GM21515 (cell line): ENCODE results near the gene PDE11A.

Source experiments
- ATAC-seq: cut with Tn5 transposase; IDR thresholded peaks from one replicate; pipeline ENCODE4 v1.9.1; 2021; ENCODE audit not compliant: unreplicated experiment

Gene PDE11A

DNA sequence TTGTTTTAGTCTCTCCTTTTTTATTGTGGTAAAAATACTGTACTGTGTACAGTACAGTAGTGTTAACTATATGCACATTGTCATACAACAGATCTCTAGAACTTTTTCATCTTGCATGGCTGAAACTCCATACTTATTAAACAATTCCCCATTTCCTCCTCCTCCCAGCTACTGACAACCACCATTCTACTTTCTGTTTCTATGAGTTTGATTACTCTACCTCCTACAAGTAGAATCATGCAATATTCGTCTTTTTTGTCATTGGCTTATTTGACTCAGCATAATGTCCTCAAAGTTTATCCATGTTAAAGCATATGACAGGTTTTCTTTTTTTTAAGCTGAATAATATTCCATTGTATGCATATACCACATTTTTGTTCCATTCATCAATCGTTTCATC is 341.8 kb downstream of the PDE11A start:
- ATAC-seq: no peak

DNA sequence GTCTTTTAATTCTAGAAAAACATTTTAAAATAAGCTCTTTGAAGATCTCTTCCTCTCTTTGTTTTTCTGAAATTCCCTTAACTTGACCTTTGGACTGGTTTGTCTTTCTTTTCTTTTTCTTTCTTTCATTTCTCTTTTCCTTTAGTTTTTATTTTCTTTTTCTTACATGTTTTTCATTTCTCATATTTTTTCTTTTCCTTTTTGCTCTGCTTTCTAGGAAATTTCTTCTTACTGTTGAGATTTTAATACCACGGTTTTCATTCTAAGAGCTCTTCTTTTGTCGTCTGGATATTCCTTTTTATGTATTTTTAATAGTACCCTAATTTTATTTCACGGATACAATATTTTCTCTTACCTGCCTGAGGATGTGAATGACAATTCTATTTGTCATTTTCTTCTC is 342.2 kb downstream of the PDE11A start:
- no peak for ATAC-seq

DNA sequence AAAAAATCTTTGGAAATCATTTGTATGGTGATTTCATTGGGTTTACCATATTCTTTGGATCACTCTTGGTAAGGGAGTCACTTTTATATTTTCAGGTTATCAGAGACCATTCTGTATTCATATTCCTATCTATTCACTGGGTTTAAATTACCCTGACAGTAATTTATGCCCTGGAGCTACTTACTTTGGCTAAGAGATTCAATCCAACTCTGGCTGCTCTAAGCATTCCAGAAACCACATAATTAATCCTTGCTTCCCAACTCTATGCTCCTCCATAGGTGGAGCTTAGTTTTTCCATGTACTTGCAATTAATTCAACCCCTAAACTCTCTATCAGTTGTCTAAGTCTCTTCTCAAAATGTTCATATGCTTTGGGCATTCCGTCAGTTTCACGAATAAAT is 343.7 kb downstream of the PDE11A start:
- ATAC-seq: no peak

DNA sequence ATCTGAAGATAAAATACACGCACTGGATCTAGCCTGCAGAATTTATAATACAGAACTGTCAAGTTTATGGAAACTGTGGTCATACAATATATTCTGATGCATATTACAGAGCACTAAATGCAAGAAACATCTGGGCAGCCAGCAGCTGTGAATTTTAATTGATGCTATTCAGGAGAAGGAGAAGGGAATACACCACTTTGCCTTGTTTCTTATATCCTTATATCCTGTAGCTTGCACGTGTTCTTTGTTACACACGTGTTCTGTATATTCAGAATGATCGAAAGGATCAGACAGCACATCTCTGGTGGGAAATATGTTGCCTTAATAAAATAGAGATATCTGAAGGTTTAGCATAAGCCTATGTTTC is 344.2 kb downstream of the PDE11A start:
- no peak for ATAC-seq

DNA sequence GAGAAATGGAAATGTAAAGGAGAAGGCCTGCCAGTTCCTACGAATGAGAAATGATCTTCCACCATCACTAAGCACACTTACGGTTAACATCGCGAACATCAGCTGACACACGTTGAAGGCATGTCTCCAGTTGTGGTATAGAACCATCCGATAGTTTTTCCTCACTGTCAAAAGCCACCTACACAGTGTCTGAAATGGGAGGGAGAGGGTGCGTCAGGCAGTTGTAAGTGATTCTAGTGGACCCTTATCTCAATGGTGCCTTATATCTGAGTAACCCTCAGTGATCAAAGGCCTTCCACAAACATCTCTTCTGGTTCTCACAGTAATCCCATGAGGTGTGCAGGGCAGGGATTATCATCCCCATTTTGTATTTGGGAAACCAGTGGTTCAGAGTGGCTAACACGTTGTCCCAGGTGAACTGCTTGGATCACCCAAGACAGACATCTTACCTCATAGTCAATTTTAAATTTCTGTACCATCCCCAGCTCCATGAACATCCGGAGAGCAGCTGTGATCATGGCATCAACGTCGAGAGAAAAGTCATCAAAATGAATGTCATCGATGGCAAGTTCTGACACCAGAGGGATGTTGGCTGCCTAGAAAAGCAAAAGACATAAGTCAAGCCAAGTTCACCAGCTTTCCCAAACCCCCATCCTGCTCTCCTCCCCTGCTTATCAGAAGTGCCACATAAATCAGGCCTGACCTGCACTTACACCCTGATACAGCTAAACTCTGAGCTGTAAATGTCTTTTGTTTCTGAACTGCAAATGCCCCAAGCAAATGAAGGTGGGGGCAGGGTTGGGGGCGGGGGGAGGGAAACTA is 344.8 kb downstream of the PDE11A start:
- no peak for ATAC-seq

DNA sequence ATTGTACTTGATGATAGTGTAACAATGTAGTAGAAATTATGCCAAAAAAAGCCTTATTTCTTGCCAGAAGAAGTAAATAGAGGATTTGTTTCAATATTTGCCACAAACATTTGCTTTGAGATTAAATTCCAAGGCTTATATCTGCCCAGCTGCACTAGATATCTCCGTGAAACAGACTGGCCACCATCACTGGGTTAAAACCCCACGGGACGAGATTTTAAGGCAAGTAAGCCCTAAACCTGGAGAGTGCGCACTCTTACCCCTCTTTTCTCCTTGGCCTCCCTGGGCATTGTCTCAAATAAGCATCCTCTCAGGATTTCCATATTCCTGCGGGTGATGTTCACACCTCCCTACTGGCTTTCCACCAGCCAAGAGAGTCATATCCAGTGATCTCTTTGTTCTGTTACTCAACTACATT is 345.6 kb downstream of the PDE11A start:
- no peak for ATAC-seq

DNA sequence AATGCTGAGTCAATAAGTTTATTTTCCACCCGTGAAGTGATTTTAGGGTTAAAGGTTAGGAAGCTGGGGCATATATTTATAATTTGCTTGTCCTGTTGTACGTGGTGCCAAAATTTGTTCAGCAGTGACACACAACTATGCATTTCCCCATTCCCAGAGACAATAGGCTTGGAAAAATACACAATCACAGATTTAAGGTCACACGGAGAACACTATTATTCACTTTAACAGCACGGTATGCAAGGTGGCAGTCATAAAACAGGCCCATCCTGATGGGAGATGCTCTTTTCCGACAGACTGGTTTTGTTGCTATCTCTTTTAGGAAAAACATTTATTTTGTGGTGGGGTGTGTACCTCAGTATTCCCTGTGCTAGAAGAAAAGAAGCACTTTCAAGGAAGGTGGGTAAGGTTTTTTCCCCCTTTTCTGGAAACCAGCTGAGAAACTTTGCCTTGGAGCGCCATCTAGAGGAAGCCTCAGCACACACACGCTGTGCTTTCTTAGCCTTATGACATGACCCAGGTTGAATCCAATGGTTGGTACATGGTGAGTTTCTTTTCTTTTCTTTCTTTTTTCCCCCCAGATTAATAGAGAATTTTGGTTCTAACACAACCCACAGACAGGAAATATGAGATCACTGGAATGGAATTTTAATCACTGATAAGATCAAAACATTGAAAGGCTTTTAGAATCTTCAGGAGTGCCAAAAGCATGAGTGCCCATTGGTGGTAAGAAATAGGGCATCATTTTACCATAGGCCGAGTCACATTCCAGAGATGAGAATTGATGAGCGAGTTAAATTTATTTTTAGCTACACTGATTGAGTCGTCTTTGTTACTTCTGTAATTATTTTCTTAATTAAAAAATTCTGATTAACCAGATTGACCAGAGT is 347.9 kb downstream of the PDE11A start:
- no peak for ATAC-seq

DNA sequence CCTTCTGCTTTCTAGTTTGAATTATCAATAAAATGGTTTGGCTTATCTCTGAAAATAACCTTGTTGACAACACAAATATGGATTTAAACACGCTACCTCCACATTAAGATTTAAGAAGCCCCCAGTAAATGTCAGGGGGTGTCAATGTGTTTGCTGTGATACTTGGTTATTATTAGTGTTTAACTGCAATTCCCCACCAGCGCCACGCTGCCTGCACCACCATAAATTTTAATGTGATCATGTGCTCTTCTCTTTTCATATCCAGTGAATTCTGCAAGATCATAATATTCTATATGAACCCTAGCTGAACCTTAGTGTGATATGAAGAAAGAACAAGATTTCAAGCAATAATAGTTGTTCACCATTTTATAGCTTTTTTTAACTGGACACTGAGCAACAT is 349.3 kb downstream of the PDE11A start:
- no peak for ATAC-seq

DNA sequence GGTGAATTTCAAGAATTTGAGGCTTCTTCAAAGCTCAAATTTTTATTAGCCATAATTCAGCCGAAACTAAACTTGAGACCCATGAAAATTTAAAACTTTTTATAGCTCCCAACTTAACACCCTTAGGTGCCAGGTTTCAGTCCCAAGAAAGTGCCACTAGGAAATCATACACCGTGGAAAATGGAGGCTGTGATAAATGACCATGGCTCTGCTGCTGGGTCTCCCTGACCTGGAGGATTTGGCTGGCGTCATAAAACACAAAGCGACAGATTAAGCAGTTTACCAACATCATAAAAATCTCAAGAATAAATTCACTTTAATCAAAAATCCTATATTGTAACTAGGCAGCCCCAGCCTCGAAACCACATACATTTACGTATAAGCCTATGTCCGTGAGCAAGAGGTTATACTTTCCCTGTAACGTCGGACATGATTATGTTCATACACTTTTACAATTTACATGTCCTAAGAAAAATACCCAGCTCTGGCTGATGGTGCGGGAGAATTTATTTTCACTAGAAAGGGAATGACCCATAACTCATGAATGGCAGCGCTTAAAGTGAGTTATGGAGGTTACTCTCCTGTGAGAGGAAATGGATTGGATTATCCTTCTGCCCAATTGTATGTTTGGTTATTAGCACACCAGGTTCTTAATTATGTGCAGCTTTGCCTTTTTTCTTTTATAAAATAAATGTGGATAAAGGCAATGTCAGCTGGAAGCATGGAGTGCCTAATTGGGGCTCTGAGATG is 350.6 kb downstream of the PDE11A start:
- no peak for ATAC-seq

DNA sequence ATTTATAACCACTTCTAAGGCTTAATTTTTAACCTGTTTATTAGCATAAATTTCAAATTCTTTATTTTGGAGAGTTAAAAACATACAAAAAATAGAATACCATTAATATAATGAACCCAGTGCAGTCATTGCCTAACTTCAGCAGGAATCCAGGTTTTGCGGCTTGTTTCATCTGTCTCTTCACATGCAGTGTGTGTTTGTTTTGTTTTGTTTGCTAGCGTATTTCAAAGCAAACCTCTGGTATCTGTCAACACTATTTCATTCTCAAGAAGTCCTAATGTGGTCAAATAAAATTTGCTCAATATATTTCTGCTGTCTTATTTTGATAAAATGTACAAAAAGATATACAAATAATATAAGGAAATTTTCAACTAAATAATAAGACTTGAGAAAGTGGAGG is 351.5 kb downstream of the PDE11A start:
- no peak for ATAC-seq

DNA sequence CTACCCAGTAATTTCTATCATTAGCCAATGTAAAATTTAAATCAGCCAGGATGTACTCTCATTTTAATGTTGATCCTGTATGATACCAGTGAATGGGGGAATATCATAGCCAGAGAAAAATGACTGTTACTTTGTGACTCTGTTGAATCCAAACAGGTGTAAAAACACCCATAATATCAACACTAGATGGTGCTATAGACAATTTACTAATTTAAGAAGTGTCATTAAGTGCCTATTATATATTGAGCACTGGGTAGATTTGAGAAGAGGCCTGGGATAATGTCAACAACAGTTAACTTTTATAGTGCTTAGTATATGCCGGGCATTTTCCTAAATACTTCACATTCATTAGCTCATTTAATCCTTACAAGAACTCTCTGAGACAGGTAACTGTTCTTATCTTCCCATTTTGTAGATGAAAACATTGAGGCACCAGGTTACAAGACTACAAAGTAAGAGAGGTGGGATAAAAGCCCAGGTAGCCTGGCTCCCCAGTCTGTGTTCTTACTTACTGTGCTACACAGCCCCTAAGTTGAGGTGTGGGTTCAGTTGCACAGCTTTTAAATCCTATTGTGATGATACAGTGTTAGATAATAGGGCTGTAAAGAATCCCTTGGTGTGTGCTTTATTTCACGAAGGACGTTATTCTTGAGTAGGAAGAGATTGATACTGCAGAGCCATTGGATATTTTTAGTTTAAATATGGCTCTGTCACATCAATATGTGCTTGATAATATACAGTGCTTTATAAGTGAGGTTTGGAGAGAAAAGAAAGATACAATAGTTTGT is 354.6 kb downstream of the PDE11A start:
- no peak for ATAC-seq

DNA sequence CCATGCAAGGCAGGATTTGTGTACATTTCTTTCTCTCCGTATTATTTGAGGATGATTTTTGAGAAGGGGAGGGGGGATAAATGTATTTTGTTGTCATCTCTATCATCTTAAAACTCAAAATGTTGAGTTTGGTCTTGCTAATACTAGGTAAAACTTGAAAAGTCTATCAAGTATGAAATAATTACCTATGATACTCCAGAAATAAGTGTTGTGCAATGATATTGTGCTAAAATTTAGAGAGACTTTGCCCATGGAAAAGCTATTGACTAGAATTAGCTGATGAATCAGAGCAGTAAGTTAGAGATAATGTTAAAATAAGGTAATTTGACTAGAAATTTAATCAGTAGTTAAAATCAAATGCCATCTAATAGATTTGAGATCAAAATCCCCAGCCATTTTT is 356.1 kb downstream of the PDE11A start:
- no peak for ATAC-seq

DNA sequence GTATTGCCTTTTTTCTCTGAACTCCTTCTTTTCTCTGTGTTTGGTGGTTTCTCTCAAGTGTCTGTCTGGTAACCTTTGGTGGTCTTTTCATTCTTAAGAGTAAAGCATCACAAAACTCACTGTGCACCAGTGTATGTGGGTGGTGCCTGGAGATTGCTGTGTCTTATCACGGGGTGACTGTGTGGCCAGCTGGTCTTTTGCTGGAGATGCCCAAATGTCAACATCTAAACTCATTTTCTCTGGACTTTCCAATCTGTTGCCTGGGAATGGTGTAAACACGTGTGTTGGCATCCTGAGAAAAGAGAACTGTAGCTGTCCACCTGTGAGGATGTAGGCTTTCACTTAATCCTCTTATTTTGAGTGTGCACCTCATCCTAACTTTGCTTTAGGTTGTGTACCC is 356.8 kb downstream of the PDE11A start:
- ATAC-seq: no peak

DNA sequence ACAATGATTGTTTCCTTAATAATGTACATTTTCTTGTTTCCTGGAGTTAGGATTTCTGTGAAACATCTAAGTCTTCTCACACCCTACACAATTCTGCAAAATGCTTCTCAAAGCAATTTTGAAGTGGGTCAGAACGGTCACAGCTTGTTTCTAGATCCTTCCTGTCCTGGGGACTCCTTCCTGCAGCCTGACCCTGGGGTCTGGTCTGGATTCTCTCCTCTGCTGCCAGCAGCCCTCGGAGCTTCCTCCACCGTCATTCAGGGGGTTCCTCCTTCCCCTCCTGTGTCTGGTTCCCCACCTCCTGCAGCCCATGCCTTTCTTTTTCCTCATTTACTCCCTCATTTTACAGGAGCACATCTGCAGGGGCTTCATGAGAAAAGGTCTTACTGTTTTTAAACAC is 357.9 kb downstream of the PDE11A start:
- ATAC-seq: no peak

DNA sequence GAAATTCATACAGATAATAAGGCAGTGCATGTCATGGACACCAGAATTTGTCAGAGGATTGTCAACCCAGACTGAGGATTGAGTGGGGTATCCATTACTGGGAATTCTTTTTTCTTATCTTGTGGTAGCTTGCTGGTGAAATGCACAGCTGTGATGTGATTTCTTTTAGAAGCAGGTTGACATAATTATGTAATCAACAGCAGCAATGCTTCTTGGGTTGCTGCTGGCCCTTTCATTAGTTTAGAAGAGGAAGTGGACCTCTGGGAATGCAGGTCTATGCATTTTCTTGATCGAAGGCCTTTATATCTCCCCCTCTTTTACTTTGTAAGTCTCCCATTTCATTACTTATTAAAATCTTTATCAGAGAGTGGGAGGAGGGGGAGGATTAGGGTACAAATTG is 360.1 kb downstream of the PDE11A start:
- ATAC-seq: no peak

DNA sequence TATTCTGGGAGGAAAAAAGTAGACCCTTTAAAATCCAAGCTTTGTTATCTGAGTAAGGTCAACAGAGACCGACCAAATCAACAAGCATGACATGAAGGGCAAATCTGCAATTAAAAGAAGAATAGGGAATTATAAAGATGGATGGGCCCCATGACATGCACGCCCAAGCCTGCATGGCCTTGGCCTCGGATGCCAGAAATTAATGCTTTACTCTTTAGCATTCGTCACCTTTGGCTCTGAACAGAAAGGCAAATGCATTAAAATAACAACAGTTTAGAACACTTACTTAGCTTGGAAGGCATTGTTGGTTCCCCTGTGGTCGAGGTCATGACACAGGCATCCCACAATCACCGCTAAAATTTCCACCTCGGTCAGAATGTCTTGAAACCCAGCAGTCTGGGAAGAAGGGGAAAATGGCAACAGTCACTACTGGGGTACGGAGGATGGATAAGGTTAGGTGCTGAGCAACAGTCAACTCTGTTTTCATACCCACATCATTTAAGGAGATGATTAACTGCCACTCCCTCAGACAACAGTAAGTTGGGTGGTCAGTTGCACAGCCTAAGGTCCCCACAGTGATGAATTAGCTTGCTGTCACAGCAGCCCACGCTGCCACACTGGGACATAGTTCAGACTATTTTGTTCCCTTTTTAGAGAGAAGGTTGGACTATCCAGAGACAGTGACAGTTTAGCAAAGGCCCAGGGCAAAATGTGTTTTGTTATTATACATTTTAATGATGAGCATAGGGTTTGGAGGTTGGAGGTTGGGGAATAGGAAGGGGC is 360.9 kb downstream of the PDE11A start:
- ATAC-seq: no peak

DNA sequence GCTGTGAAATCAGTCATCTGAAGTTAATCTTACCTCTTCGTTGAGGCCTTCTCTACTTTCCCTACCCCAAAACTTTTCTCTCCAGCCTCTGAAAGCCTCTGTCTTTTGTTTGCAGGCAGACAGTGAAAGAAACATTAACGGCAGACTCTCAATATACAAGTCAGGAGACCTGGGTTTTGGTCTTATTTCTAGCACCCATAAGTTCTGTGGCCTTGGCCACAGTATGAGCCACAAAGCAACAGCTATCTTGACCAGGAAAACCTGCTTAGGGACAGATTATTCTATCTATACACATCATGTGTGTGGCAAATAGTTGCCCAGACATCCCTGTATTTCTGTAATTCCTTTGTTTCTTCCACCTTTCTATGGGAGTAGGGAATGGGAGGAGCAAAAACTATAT is 361.7 kb downstream of the PDE11A start:
- ATAC-seq: no peak

DNA sequence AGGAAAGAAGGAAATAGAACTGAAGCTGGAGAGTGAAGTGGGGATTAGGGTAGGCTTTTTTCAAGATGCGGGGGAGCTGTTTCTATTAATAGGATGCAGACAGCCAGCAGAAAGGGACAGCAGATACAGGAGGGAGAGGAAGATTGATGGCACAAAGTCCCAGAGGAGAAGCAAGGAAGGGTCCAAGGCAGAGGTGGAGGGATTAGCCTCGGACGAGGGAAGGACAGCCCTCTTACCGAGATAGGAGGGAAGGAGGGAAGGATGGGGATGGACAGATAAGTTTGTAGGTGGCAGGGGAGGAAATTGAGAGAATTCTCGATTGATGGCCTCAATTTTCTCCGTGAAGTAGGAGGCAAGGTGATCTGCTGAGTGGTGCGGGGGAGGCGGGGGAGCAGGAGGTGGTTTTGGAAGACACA is 362.6 kb downstream of the PDE11A start:
- ATAC-seq: no peak

DNA sequence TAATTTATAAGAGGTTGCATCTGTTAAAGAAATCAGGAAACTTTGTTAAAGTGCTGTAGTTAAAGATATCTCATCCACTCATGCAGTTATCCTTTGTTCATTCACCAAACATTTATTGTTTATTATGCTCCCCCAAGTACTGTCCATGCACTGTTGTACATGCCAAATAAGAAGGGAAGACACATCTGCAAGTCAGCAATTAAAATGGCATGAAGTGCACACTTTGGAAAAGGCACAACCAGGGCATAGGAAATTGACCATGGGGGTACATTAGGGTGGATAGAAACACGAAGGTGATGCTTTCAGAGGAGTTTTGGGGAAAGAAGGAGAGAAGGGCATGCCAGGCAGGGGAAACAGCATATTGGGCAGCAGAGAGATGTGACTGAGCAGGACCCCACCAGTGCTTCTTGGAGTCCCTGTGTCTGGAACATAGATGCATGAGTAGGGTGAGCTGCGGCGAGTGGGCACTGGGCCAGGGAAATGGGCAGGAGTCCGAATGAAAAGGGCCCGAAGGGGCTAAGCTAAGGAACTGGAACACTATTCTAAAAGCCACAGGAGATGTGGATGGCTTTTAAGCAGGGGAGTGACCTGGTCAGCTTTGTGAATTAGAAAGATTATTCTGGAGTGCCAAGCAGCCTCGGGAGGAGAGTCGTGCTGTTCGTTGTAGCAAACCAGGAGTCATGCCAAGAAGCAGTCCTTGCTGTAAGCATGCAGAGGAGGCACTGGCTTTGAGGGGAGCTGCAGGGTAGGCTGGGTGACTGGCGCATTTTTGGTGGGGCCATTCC is 363.7 kb downstream of the PDE11A start:
- ATAC-seq: no peak
